Gastroesophageal sphincter (tissue), 4 donors: Measurements from ENCODE around the gene SLC1A3. TPM values are rescaled to one million over a fixed set of nuclear protein-coding genes. Genes with fewer than 3 reads are reported as not detected.

Experiments
- ATAC-seq: fragments of 150-250 bp; one replicate; pipeline ENCODE4 v1.9.1; 2016; ENCODE audit warnings: mild to moderate bottlenecking, moderate library complexity
- H3K27ac ChIP-seq, 4 donors: fragments of 200-600 bp; sonication (generic) in 3 of 4; 1 replicate in 3 of 4; 2 replicates in 1 of 4; pipeline ENCODE4 v1.5.1; 2016 to 2019
- H3K27me3 ChIP-seq: fragments of 200-600 bp; sonication (generic); one replicate; pipeline ENCODE4 v1.5.1; 2019
- H3K36me3 ChIP-seq, 2 donors: fragments of 200-600 bp; sonication (generic); one replicate each; pipeline ENCODE4 v1.5.1; 2019; ENCODE audit warnings: control low read depth in 1 of 2
- H3K4me1 ChIP-seq, 3 donors: fragments of 200-600 bp; sonication (generic); 1 replicate in 2 of 3; 2 replicates in 1 of 3; pipeline ENCODE4 v1.5.1; 2016 to 2019; ENCODE audit warnings: control low read depth in 2 of 3
- H3K4me3 ChIP-seq, 2 donors: fragments of 200-600 bp; sonication (generic); one replicate each; pipeline ENCODE4 v1.5.1; 2019; ENCODE audit warnings: mild to moderate bottlenecking in 1 of 2, moderate library complexity in 1 of 2
- H3K9me3 ChIP-seq, 3 donors: fragments of 200-600 bp; sonication (generic); one replicate each; pipeline ENCODE4 v1.5.1; 2017 to 2019; ENCODE audit warnings: control low read depth in 2 of 3
- CTCF ChIP-seq, 4 experiments: fragments of 200-600 bp in 2 of 4; fragments of 450-650 bp in 2 of 4; sonication (generic) in 1 of 4; IDR thresholded peaks; one replicate each; pipeline ENCODE4 v1.5.1; 2017 to 2019; ENCODE audit warnings: antibody characterized with exemption in 4 of 4, mild to moderate bottlenecking in 2 of 4, moderate library complexity in 2 of 4
- EP300 ChIP-seq: sonication (generic); formaldehyde crosslinking; IDR thresholded peaks from one replicate; pipeline ENCODE4 v1.6.1; 2017; ENCODE audit warnings: antibody characterized with exemption, mild to moderate bottlenecking
- POLR2A ChIP-seq, 2 donors: fragments of 450-650 bp; IDR thresholded peaks; one replicate each; pipeline ENCODE4 v1.6.1; 2017; ENCODE audit warnings: antibody characterized with exemption in 2 of 2, mild to moderate bottlenecking in 2 of 2, moderate library complexity in 1 of 2
- POLR2AphosphoS5 ChIP-seq: sonication (generic); formaldehyde crosslinking; IDR thresholded peaks from one replicate; pipeline ENCODE4 v1.6.1; 2017; ENCODE audit warnings: antibody characterized with exemption
- WGBS, 2 donors: methylation state at CpG; one replicate each; pipeline ENCODE4 v1.1.5; 2018; ENCODE audit warnings: low coverage in 1 of 2; 5-methylcytosine and 5-hydroxymethylcytosine counted together
- total RNA-seq, 4 donors: library from RNA; depleted of rRNA; stranded (reverse); fragments of >200 nt; gene quantifications; one replicate each; pipeline ENCODE4 v1.1.0, GENCODE V29; 2016

Gene SLC1A3
- total RNA-seq, 4 donors from 2014 or later, result 8.9 to 24.6 (median 16.4) TPM

- no peaks in the 10 kb centered on the region for H3K27me3 ChIP-seq
- no peak overlapping the region for H3K27ac ChIP-seq
- WGBS, 2 donors, result 85 to 91% methylated on average over 5 to 12 of the region's 13 CpGs
- ATAC-seq, result no peak
- H3K4me1 ChIP-seq, result no peaks in the 10 kb centered on the region
- TF ChIP-seq CTCF (IDR thresholded peaks at IDR 0.05) (no peak), EP300 (no peak), POLR2AphosphoS5 (no peak), POLR2A (IDR thresholded peaks at IDR 0.05) (no peak)
- H3K4me3 ChIP-seq, result no peak overlapping the region
- H3K9me3 ChIP-seq, result no peaks in the 10 kb centered on the region
- H3K36me3 ChIP-seq, result no peaks in the 10 kb centered on the region
Observed at GRCh38 chr5:36669015-36669651, 62.7 kb downstream of the SLC1A3 start.

- Histone ChIP-seq H3K27ac (no peak overlapping the region), H3K27me3 (no peaks in the 10 kb centered on the region), H3K36me3 (no peaks in the 10 kb centered on the region), H3K9me3 (no peaks in the 10 kb centered on the region), H3K4me1 (no peaks in the 10 kb centered on the region), H3K4me3 (no peak overlapping the region)
- no peak for ATAC-seq
- 84 to 88% methylated on average over 2 to 3 of the region's 3 CpGs for WGBS, 2 donors
- TF ChIP-seq EP300 (no peak), POLR2A (IDR thresholded peaks at IDR 0.05) (no peak), POLR2AphosphoS5 (no peak), CTCF (IDR thresholded peaks at IDR 0.05) (no peak)
Observed at GRCh38 chr5:36670548-36670947, 64.1 kb downstream of the SLC1A3 start.

GRCh38 chr5:36675282-36675681 is 68.9 kb downstream of the SLC1A3 start:
- TF ChIP-seq CTCF (IDR thresholded peaks at IDR 0.05), result no peak
- WGBS, 2 donors, result 79 to 92% methylated on average over 3 of the region's 3 CpGs
- ATAC-seq, result no peak
- Histone ChIP-seq H3K36me3 (no peaks in the 10 kb centered on the region), H3K4me3 (no peak overlapping the region), H3K4me1 (no peaks in the 10 kb centered on the region), H3K27me3 (no peaks in the 10 kb centered on the region), H3K9me3 (no peaks in the 10 kb centered on the region), H3K27ac (no peak overlapping the region)

GRCh38 chr5:36679221-36679989 is 73.0 kb downstream of the SLC1A3 start:
- Histone ChIP-seq H3K27me3 (no peaks in the 10 kb centered on the region), H3K27ac (peak overlapping the region in 1 of 4 donors; percentile 2), H3K9me3 (no peaks in the 10 kb centered on the region), H3K4me1 (no peaks in the 10 kb centered on the region), H3K4me3 (no peak overlapping the region), H3K36me3 (no peaks in the 10 kb centered on the region)
- no peak for ATAC-seq
- WGBS, 2 donors, result 71 to 89% methylated on average over 4 to 6 of the region's 8 CpGs
- TF ChIP-seq CTCF (IDR thresholded peaks at IDR 0.05) (no peak), POLR2A (IDR thresholded peaks at IDR 0.05) (no peak), EP300 (no peak), POLR2AphosphoS5 (no peak)

DNA sequence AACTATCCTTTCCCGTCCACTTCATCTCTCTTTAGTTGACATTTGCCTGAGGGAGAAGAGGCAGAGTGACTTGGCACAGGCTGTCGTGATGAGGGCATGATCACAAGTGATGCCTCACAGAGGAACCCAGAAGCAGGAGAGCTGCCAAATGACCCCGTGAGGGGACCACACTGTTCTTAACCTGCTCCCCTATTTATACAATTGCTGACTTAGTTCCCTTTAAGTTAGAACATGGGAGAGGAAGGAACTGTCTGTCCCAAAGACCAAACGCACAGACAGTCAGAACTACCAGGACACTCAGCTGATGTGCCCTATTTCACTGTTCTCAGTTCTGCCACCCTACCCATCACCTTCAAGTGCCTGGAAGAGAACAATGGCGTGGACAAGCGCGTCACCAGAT is 73.7 kb downstream of the SLC1A3 start:
- peak; percentile 82 for ATAC-seq
- Histone ChIP-seq H3K4me1 (no peaks in the 10 kb centered on the region), H3K27ac (no peak overlapping the region), H3K9me3 (no peaks in the 10 kb centered on the region), H3K4me3 (no peak overlapping the region), H3K27me3 (no peaks in the 10 kb centered on the region), H3K36me3 (no peaks in the 10 kb centered on the region)
- WGBS, 2 donors, result 88% methylated on average over 3 to 7 of the region's 7 CpGs
- TF ChIP-seq EP300, result no peak
- TF ChIP-seq POLR2AphosphoS5, result no peak
- TF ChIP-seq POLR2A (IDR thresholded peaks at IDR 0.05), result no peak
- no peak for TF ChIP-seq CTCF (IDR thresholded peaks at IDR 0.05)
